NB4 (cell line): ENCODE results near the gene ZSWIM5.

Experiments
- CTCF ChIP-seq: IDR thresholded peaks from one replicate; pipeline ENCODE4 v1.5.1; 2012; ENCODE audit warnings: low read depth, low read length
- POLR2A ChIP-seq: IDR thresholded peaks from 2 replicates; pipeline ENCODE4 v1.6.1; 2011; ENCODE audit warnings: mild to moderate bottlenecking; ENCODE audit not compliant: insufficient read length; ENCODE audit errors: extremely low read depth

GRCh38 chr1:45200906-45201500 lies 5.4 kb downstream of the ZSWIM5 start:
- TF ChIP-seq CTCF (no peak), POLR2A (no peak)
